Pancreas (tissue), 10 donors: ENCODE results near the gene NANOS3. TPM values are rescaled to one million over a fixed set of nuclear protein-coding genes. Genes with fewer than 3 reads are reported as not detected.
"Not testable (repeated sequence)": the region's sequence is repeated elsewhere in the genome, so short reads cannot be mapped to it uniquely, and the experiment has no call there.

Experiments
- ATAC-seq, 4 donors: fragments of 200-7000 bp; cut with Tn5 transposase; one replicate each; pipeline versions ENCODE4 v1.8.0 to v1.9.1; 2020; ENCODE audit warnings: mild to moderate bottlenecking in 4 of 4, moderate library complexity in 4 of 4
- DNase-seq, 6 donors: peaks; one replicate each; pipeline ENCODE4 v3.0.0-alpha.2; 2020
- FAIRE-seq: peaks from 2 replicates; lab custom pipeline; 2012; peaks lifted over from hg19 to GRCh38; lab: Jason Lieb, UNC
- H3K27ac ChIP-seq, 4 donors: fragments of 200-600 bp; sonication (generic); 1 replicate in 3 of 4; 2 replicates in 1 of 4; pipeline versions ENCODE4 v1.5.0 to v1.8.0; 2020
- H3K27me3 ChIP-seq, 4 donors: fragments of 200-600 bp; one replicate each; pipeline ENCODE4 v1.8.0; 2021
- H3K36me3 ChIP-seq, 3 donors: fragments of 200-600 bp; sonication (generic) in 1 of 3; one replicate each; pipeline versions ENCODE4 v1.5.0 to v1.8.0; 2020 to 2021
- H3K4me1 ChIP-seq, 3 donors: fragments of 200-600 bp; one replicate each; pipeline ENCODE4 v1.8.0; 2021
- H3K4me3 ChIP-seq, 4 donors: fragments of 200-600 bp; sonication (generic) in 2 of 4; one replicate each; pipeline versions ENCODE4 v1.5.0 to v1.8.0; 2020 to 2021
- H3K9me3 ChIP-seq, 4 donors: fragments of 200-600 bp; one replicate each; pipeline ENCODE4 v1.8.0; 2021
- CTCF ChIP-seq, 4 donors: fragments of 200-600 bp; sonication (generic) in 3 of 4; IDR thresholded peaks; one replicate each; pipeline versions ENCODE4 v1.5.0 to v1.8.0; 2021; ENCODE audit warnings: antibody characterized with exemption in 4 of 4
- WGBS, 2 donors: extraction: QIAGEN DNeasy Blood & Tissue Kit; methylation state at CpG; one replicate each; pipeline ENCODE4 v1.1.7; 2013; 5-methylcytosine and 5-hydroxymethylcytosine counted together
- intact Hi-C, 3 donors: fragments of 100-400 bp; cut with DNase I; formaldehyde crosslinking; loops; one replicate each; pipeline versions ENCODE4 v1.11.1 to v1.14.2; 2022
- polyA plus RNA-seq, 2 donors: library from polyadenylated mRNA; stranded (reverse); fragments of 200-250 nt; gene quantifications; one replicate each; pipeline ENCODE4 v1.2.3, GENCODE V29; 2013
- total RNA-seq, 6 donors: library from RNA; stranded (reverse); fragmentation: NEBNext Ultra II Directional in 4 of 6; extraction: Animal tissue kit (Norgen Biotek cat#: 25700) in 4 of 6; gene quantifications; one replicate each; pipeline versions ENCODE4 v1.2.1 to v1.2.4, GENCODE V29; 2021 to 2023
- donor health status: healthy with polysubstance abuse.
- donor health status: DM: no; HTN: no; CAD: no; lungs with moderate emphysema.
- donor health status: DM: no; HTN: no; CAD: no.
- donor health status: control.
- donor health status: control.
- donor health status: Bipolar disorder and iron deficiency.
- donor health status: DM: yes; HTN: yes; CAD: no.
- donor health status: DM: no; HTN: no; CAD: no.
- donor health status: DM: no; HTN: no; CAD: no.
- donor health status: DM: yes; HTN: yes; CAD: no.

The NANOS3 gene
- total and polyA plus RNA-seq, 8 donors: 0.39 to 3.1 (median 0.72) TPM; not detected in 2

GRCh38 chr19:13920524-13920923, 43.6 kb downstream of the NANOS3 start:
- DNase-seq (peak in 1 of 6 donors; percentile 65), ATAC-seq (no peak), FAIRE-seq (no peak)
- intact Hi-C loops: no loop called here
- Histone ChIP-seq H3K9me3 (no peaks in the 10 kb centered on the region), H3K27me3 (no peaks in the 10 kb centered on the region), H3K27ac (no peak overlapping the region), H3K4me1 (no peaks in the 10 kb centered on the region), H3K4me3 (no peak overlapping the region), H3K36me3 (peaks cover 5 to 69% (median 30%) of the 10 kb centered on the region in 3 donors)
- WGBS, 2 donors: 98 to 99% methylated on average over 10 to 11 of the region's 11 CpGs
- no peak for TF ChIP-seq CTCF (IDR thresholded peaks at IDR 0.05)

GRCh38 chr19:13920940-13921747, 44.2 kb downstream of the NANOS3 start:
- Histone ChIP-seq H3K27me3 (no peaks in the 10 kb centered on the region), H3K4me3 (no peak overlapping the region), H3K36me3 (peaks cover 0 to 69% (median 30%) of the 10 kb centered on the region in 3 donors), H3K27ac (no peak overlapping the region), H3K4me1 (no peaks in the 10 kb centered on the region), H3K9me3 (no peaks in the 10 kb centered on the region)
- ATAC-seq (peak; percentile 53 to 79 (median 66)), DNase-seq (no peak), FAIRE-seq (no peak)
- 90 to 98% methylated on average over 2 of the region's 2 CpGs for WGBS, 2 donors
- intact Hi-C loops: no loop called here
- TF ChIP-seq CTCF (IDR thresholded peaks at IDR 0.05): no peak

GRCh38 chr19:13922118-13922517, 45.2 kb downstream of the NANOS3 start:
- DNase-seq, H3K4me1 ChIP-seq, H3K27me3 ChIP-seq, H3K27ac ChIP-seq, FAIRE-seq, H3K4me3 ChIP-seq, ATAC-seq, H3K9me3 ChIP-seq, intact Hi-C loops: not testable (repeated sequence)
- WGBS, 2 donors: 94 to 96% methylated on average over 6 of the region's 6 CpGs
- peaks cover 0 to 67% (median 30%) of the 10 kb centered on the region in 3 donors for H3K36me3 ChIP-seq

- no peaks in the 10 kb centered on the region for H3K4me1 ChIP-seq
- H3K36me3 ChIP-seq: peaks cover 0 to 66% (median 30%) of the 10 kb centered on the region in 3 donors
- intact Hi-C loops: no loop called here
- H3K27ac ChIP-seq: no peak overlapping the region
- 93 to 96% methylated on average over 28 of the region's 28 CpGs for WGBS, 2 donors
- DNase-seq (peak in 1 of 6 donors; percentile 68), FAIRE-seq (no peak), ATAC-seq (no peak)
- TF ChIP-seq CTCF (IDR thresholded peaks at IDR 0.05): no peak
- no peaks in the 10 kb centered on the region for H3K9me3 ChIP-seq
- H3K27me3 ChIP-seq: no peaks in the 10 kb centered on the region
- H3K4me3 ChIP-seq: no peak overlapping the region
Observed at GRCh38 chr19:13923194-13923987, 46.5 kb downstream of the NANOS3 start.

- no peak for FAIRE-seq
- Histone ChIP-seq H3K27ac (no peak overlapping the region), H3K27me3 (no peaks in the 10 kb centered on the region), H3K36me3 (peaks cover 0 to 41% (median 18%) of the 10 kb centered on the region in 3 donors), H3K4me1 (no peaks in the 10 kb centered on the region), H3K4me3 (no peak overlapping the region), H3K9me3 (no peaks in the 10 kb centered on the region)
- no peak for TF ChIP-seq CTCF (IDR thresholded peaks at IDR 0.05)
- intact Hi-C loops: no loop called here
- DNase-seq: no peak
- no peak for ATAC-seq
- WGBS, 2 donors: 83 to 86% methylated on average over 4 of the region's 4 CpGs
Observed at GRCh38 chr19:13926010-13926409, 49.1 kb downstream of the NANOS3 start.
